Activated naive CD8-positive, alpha-beta T cell treated with anti-CD3 and anti-CD28 coated beads, Interleukin-2, amount 10 ng/mL, durations not matched to agents 7 days and 5 days (primary cell): ENCODE data around the gene ELAVL1. TPM values are rescaled to one million over a fixed set of nuclear protein-coding genes. Genes with fewer than 3 reads are reported as not detected.
"Not testable (repeated sequence)": the region's sequence is repeated elsewhere in the genome, so short reads cannot be mapped to it uniquely, and the experiment has no call there.

Experiments
- ATAC-seq: fragments of 150-1000 bp; cut with Tn5 transposase; one replicate; pipeline ENCODE4 v1.10.0; 2021; ENCODE audit warnings: low read depth, moderate library complexity
- POLR2A ChIA-PET: fragments of 350-600 bp; sonication (Branson Sonifier 250); formaldehyde crosslinking; loops from one replicate; lab custom pipeline; 2021; ENCODE audit warnings: antibody characterized with exemption; lab: Charles Lee
- DNase-seq: peaks from one replicate; pipeline ENCODE4 v3.0.0; 2021
- H3K27ac Mint-ChIP-seq: one replicate; pipeline ENCODE4 v1.8.0; 2022; ENCODE audit warnings: mild to moderate bottlenecking, mixed read lengths
- H3K27me3 Mint-ChIP-seq: one replicate; pipeline ENCODE4 v1.8.0; 2022; ENCODE audit warnings: mild to moderate bottlenecking, moderate library complexity, mixed read lengths
- H3K36me3 Mint-ChIP-seq: one replicate; pipeline ENCODE4 v1.8.0; 2021; ENCODE audit warnings: mild to moderate bottlenecking, mixed read lengths
- H3K4me1 Mint-ChIP-seq: one replicate; pipeline ENCODE4 v1.8.0; 2021; ENCODE audit warnings: mixed read lengths
- H3K4me3 Mint-ChIP-seq: one replicate; pipeline ENCODE4 v1.8.0; 2022; ENCODE audit warnings: mild to moderate bottlenecking, moderate library complexity, mixed read lengths
- H3K9me3 Mint-ChIP-seq: one replicate; pipeline ENCODE4 v1.8.0; 2021; ENCODE audit warnings: mixed read lengths
- total RNA-seq, 2 experiments: library from RNA; stranded (reverse); gene quantifications; one replicate each; pipeline ENCODE4 v1.2.3, GENCODE V29; 2021

The ELAVL1 gene
- total RNA-seq, 2 experiments from 2014 or later = 90.9 to 91.5 TPM

- POLR2A ChIA-PET = interaction anchor here (1.0 kb wide), 1 partner anchor 53 kb away, joined by 3 read pairs; no protein-coding TSS in a partner anchor
- DNase-seq (no peak), ATAC-seq (no peak)
- no peaks in the 10 kb centered on the region for H3K9me3 Mint-ChIP-seq
- peaks cover 21% of the 10 kb centered on the region for H3K27me3 Mint-ChIP-seq
- H3K4me3 Mint-ChIP-seq = no peak overlapping the region
- peaks cover 21% of the 10 kb centered on the region for H3K4me1 Mint-ChIP-seq
- H3K36me3 Mint-ChIP-seq = peaks cover 2% of the 10 kb centered on the region
- H3K27ac Mint-ChIP-seq = no peak overlapping the region
Measured at GRCh38 chr19:7922836-7923195, 82.6 kb downstream of the ELAVL1 start.

GRCh38 chr19:7921967-7922835 lies 83.2 kb downstream of the ELAVL1 start:
- no peaks in the 10 kb centered on the region for H3K9me3 Mint-ChIP-seq
- H3K4me1 Mint-ChIP-seq = peaks cover 21% of the 10 kb centered on the region
- H3K4me3 Mint-ChIP-seq = peak overlapping the region; percentile 100
- peaks cover 23% of the 10 kb centered on the region for H3K27me3 Mint-ChIP-seq
- DNase-seq (no peak), ATAC-seq (no peak)
- H3K27ac Mint-ChIP-seq = no peak overlapping the region
- POLR2A ChIA-PET = interaction anchor here (1.0 to 2.6 kb wide), 4 partner anchors 22 to 853 kb away, joined by 3 to 19 read pairs (median 9); partner anchors contain the start of genes TIMM44 and ZNF557
- peaks cover 2% of the 10 kb centered on the region for H3K36me3 Mint-ChIP-seq

- Mint-ChIP-seq H3K27ac (peak overlapping the region; percentile 99), H3K4me1 (peaks cover 21% of the 10 kb centered on the region), H3K36me3 (peaks cover 2% of the 10 kb centered on the region), H3K4me3 (peak overlapping the region; percentile 100), H3K27me3 (peaks cover 27% of the 10 kb centered on the region), H3K9me3 (no peaks in the 10 kb centered on the region)
- ATAC-seq (no peak), DNase-seq (no peak)
- POLR2A ChIA-PET = interaction anchor here (1.4 to 2.6 kb wide), 6 partner anchors 9 to 852 kb away, joined by 5 to 22 read pairs (median 14); partner anchors contain the start of genes MAP2K7, TIMM44 and ZNF557
Measured at GRCh38 chr19:7921302-7921966, 84.0 kb downstream of the ELAVL1 start.

- POLR2A ChIA-PET = interaction anchor here (0.6 to 2.6 kb wide), 9 partner anchors 10 to 852 kb away, joined by 3 to 22 read pairs (median 5); partner anchors contain the start of genes MAP2K7, TIMM44 and ZNF557
- Mint-ChIP-seq H3K4me3 (peak overlapping the region; percentile 100), H3K9me3 (no peaks in the 10 kb centered on the region), H3K27ac (peak overlapping the region; percentile 99), H3K27me3 (peaks cover 31% of the 10 kb centered on the region), H3K4me1 (peaks cover 21% of the 10 kb centered on the region), H3K36me3 (peaks cover 2% of the 10 kb centered on the region)
- ATAC-seq (peak; percentile 40), DNase-seq (peak; percentile 97)
Measured at GRCh38 chr19:7920519-7921301, 84.7 kb downstream of the ELAVL1 start.

- DNase-seq = peak; percentile 99
- peaks cover 24% of the 10 kb centered on the region for H3K4me1 Mint-ChIP-seq
- H3K27me3 Mint-ChIP-seq = peaks cover 40% of the 10 kb centered on the region
Measured at GRCh38 chr19:7919610-7920518, 85.6 kb downstream of the ELAVL1 start, which contains the start of gene SNAPC2. TSS of gene SNAPC2 (plus strand) at chr19:7920338. CDS start at chr19:7920367, 29 bp downstream.

GRCh38 chr19:7918615-7919421 lies 86.6 kb downstream of the ELAVL1 start:
- peak overlapping the region; percentile 81 for H3K27ac Mint-ChIP-seq
- no peaks in the 10 kb centered on the region for H3K9me3 Mint-ChIP-seq
- ATAC-seq (no peak), DNase-seq (no peak)
- peak overlapping the region; percentile 82 for H3K4me3 Mint-ChIP-seq
- H3K36me3 Mint-ChIP-seq = peaks cover 2% of the 10 kb centered on the region
- H3K27me3 Mint-ChIP-seq = peaks cover 43% of the 10 kb centered on the region
- POLR2A ChIA-PET = interaction anchor here (0.7 to 1.9 kb wide), 3 partner anchors 9 to 24 kb away, joined by 3 to 4 read pairs (median 3); partner anchors contain the start of genes MAP2K7 and TIMM44
- H3K4me1 Mint-ChIP-seq = peaks cover 22% of the 10 kb centered on the region

More at GRCh38 chr19:7919610-7920518, 85.6 kb downstream of the ELAVL1 start, which contains the start of gene SNAPC2:
- POLR2A ChIA-PET = interaction anchor here (0.6 to 2.6 kb wide), 9 partner anchors 10 to 57 kb away, joined by 3 to 22 read pairs (median 5); partner anchors contain the start of genes MAP2K7 and TIMM44
- peak; percentile 77 for ATAC-seq
- H3K27ac Mint-ChIP-seq = peak within 1 kb of the TSS; percentile 99
- peak within 1 kb of the TSS; percentile 100 for H3K4me3 Mint-ChIP-seq
- H3K36me3 Mint-ChIP-seq = peaks cover 2% of the 10 kb centered on the region
- no peaks in the 10 kb centered on the region for H3K9me3 Mint-ChIP-seq

- not testable (repeated sequence) for H3K9me3 Mint-ChIP-seq, H3K27ac Mint-ChIP-seq, ATAC-seq, DNase-seq, H3K36me3 Mint-ChIP-seq
- POLR2A ChIA-PET = interaction anchor here (0.6 to 1.9 kb wide), 3 partner anchors 15 to 25 kb away, joined by 3 to 4 read pairs (median 4); partner anchors contain the start of genes MAP2K7 and TIMM44
- Mint-ChIP-seq H3K4me1 (peaks cover 22% of the 10 kb centered on the region), H3K4me3 (peak overlapping the region; percentile 61), H3K27me3 (peaks cover 43% of the 10 kb centered on the region)
Measured at GRCh38 chr19:7918062-7918614, 87.3 kb downstream of the ELAVL1 start.

- H3K36me3 Mint-ChIP-seq = peaks cover 5% of the 10 kb centered on the region
- POLR2A ChIA-PET = interaction anchor here (0.6 to 1.9 kb wide), 4 partner anchors 14 to 26 kb away, joined by 3 to 4 read pairs (median 4); partner anchors contain the start of genes MAP2K7 and TIMM44
- H3K9me3 Mint-ChIP-seq = no peaks in the 10 kb centered on the region
- peaks cover 43% of the 10 kb centered on the region for H3K27me3 Mint-ChIP-seq
- peak overlapping the region; percentile 38 for H3K27ac Mint-ChIP-seq
- peaks cover 22% of the 10 kb centered on the region for H3K4me1 Mint-ChIP-seq
- peak; percentile 73 for DNase-seq
- peak overlapping the region; percentile 78 for H3K4me3 Mint-ChIP-seq
- ATAC-seq = peak; percentile 11
Measured at GRCh38 chr19:7917267-7918061, 88.0 kb downstream of the ELAVL1 start.

GRCh38 chr19:7916955-7917266 lies 88.5 kb downstream of the ELAVL1 start:
- Mint-ChIP-seq H3K27ac (peak overlapping the region; percentile 56), H3K27me3 (peaks cover 43% of the 10 kb centered on the region), H3K4me1 (peaks cover 20% of the 10 kb centered on the region), H3K36me3 (peaks cover 6% of the 10 kb centered on the region), H3K4me3 (peak overlapping the region; percentile 78), H3K9me3 (no peaks in the 10 kb centered on the region)
- POLR2A ChIA-PET = interaction anchor here (0.9 kb wide), 1 partner anchor 13 kb away, joined by 4 read pairs; the partner anchor contains the start of gene MAP2K7
- no peak for DNase-seq
- no peak for ATAC-seq
